HCT116 (cell line): Measurements from ENCODE around the gene OR5D13. TPM values are rescaled to one million over a fixed set of nuclear protein-coding genes. Genes with fewer than 3 reads are reported as not detected.

Experiments
- ATAC-seq: fragments of 200-7000 bp; cut with Tn5 transposase; 2 replicates; pipeline ENCODE4 v1.9.1; 2020; ENCODE audit warnings: mild to moderate bottlenecking, moderate library complexity
- BruUV-seq: library from RNA; stranded (reverse); fragments of 400-500 nt; replicated peaks from 2 replicates; lab custom pipeline; 2021; lab: Mats Ljungman, UMichigan
- CTCF ChIA-PET: fragments of 300-600 bp; sonication (Branson Sonifier 250); formaldehyde crosslinking; loops from one replicate; lab custom pipeline; 2021; ENCODE audit warnings: antibody characterized with exemption; lab: Charles Lee
- POLR2A ChIA-PET: fragments of 300-600, 350-600 bp; sonication (Branson Sonifier 250); formaldehyde crosslinking; loops from one replicate; lab custom pipeline; 2021; ENCODE audit warnings: antibody characterized with exemption; lab: Charles Lee
- RAD21 ChIA-PET, 2 experiments: fragments of 300-600 bp; sonication (Branson Sonifier 250); formaldehyde crosslinking; loops; one replicate each; lab custom pipeline; 2023; ENCODE audit warnings: low total read pairs in 2 of 2; ENCODE audit not compliant: uncharacterized antibody in 2 of 2, unreplicated experiment in 2 of 2, low non-redundant PET in 1 of 2; lab: Charles Lee
- DNase-seq: peaks from one replicate; pipeline ENCODE4 v3.0.0-alpha.2; 2010; ENCODE audit warnings: low read depth, low spot score
- H2AFZ ChIP-seq: fragments of 200-600 bp; shearing (Covaris generic), sonication (generic); 2 replicates; pipeline ENCODE4 v1.6.1; 2017; ENCODE audit warnings: low read depth, mixed run types, mixed read lengths, antibody characterized with exemption, low read length; ENCODE audit not compliant: poor library complexity, severe bottlenecking
- H3K27ac ChIP-seq: 2 replicates; pipeline ENCODE4 v1.5.1; 2012; ENCODE audit warnings: low read depth, low read length
- H3K27me3 ChIP-seq: fragments of 200-600 bp; sonication (generic); 2 replicates; pipeline ENCODE4 v1.6.1; 2016; ENCODE audit warnings: mixed run types, low read length, mixed read lengths; ENCODE audit not compliant: insufficient read depth
- H3K36me3 ChIP-seq, 2 experiments: fragments of 200-500 bp in 1 of 2; fragments of 200-600 bp in 1 of 2; sonication (Bioruptor generic) in 1 of 2; sonication (generic) in 1 of 2; 2 replicates each; pipeline versions ENCODE4 v1.5.1 to v1.6.1; 2014 to 2016; ENCODE audit warnings: low read length in 2 of 2, inconsistent platforms in 1 of 2, mixed read lengths in 1 of 2, mixed run types in 1 of 2; ENCODE audit not compliant: insufficient read depth in 2 of 2, control insufficient read depth in 1 of 2
- H3K4me1 ChIP-seq, 2 experiments: fragments of 200-600 bp in 1 of 2; sonication (generic) in 1 of 2; 2 replicates each; pipeline versions ENCODE4 v1.5.1 to v1.6.1; 2012 to 2017; ENCODE audit warnings: low read length in 2 of 2, inconsistent platforms in 1 of 2, mild to moderate bottlenecking in 1 of 2, mixed read lengths in 1 of 2, mixed run types in 1 of 2, moderate library complexity in 1 of 2; ENCODE audit not compliant: insufficient read depth in 2 of 2, control insufficient read depth in 1 of 2
- H3K4me2 ChIP-seq: fragments of 200-600 bp; sonication (generic); 2 replicates; pipeline ENCODE4 v1.6.1; 2017; ENCODE audit warnings: mixed run types, low read length, mixed read lengths
- H3K4me3 ChIP-seq, 2 experiments: fragments of 200-600 bp in 1 of 2; sonication (generic) in 1 of 2; replicated peaks in 1 of 2; 2 replicates each; pipeline ENCODE4 v1.5.1; 2011 to 2016; ENCODE audit warnings: low read length in 2 of 2, control low read depth in 1 of 2, low read depth in 1 of 2, mild to moderate bottlenecking in 1 of 2, mixed read lengths in 1 of 2, mixed run types in 1 of 2
- H3K79me2 ChIP-seq: fragments of 200-600 bp; sonication (generic); 2 replicates; pipeline ENCODE4 v1.6.1; 2017; ENCODE audit warnings: mild to moderate bottlenecking, mixed run types, low read length, moderate library complexity, mixed read lengths; ENCODE audit not compliant: insufficient read depth
- H3K9ac ChIP-seq: fragments of 200-600 bp; sonication (generic); 2 replicates; pipeline ENCODE4 v1.6.1; 2016; ENCODE audit warnings: low read length, mixed read lengths
- H3K9me2 ChIP-seq: fragments of 200-600 bp; sonication (generic), shearing (Covaris generic); 2 replicates; pipeline ENCODE4 v1.6.1; 2017; ENCODE audit warnings: mixed run types, mild to moderate bottlenecking, moderate library complexity; ENCODE audit not compliant: insufficient read depth
- H3K9me3 ChIP-seq, 2 experiments: fragments of 200-500 bp in 1 of 2; fragments of 200-600 bp in 1 of 2; sonication (Bioruptor generic) in 1 of 2; sonication (generic) in 1 of 2; 2 replicates each; pipeline ENCODE4 v1.6.1; 2014 to 2017; ENCODE audit warnings: low read length in 2 of 2, mixed read lengths in 2 of 2, inconsistent platforms in 1 of 2, low read depth in 1 of 2, mild to moderate bottlenecking in 1 of 2, mixed run types in 1 of 2, moderate library complexity in 1 of 2; ENCODE audit not compliant: control insufficient read depth in 1 of 2, insufficient read depth in 1 of 2
- H4K20me1 ChIP-seq: fragments of 200-600 bp; sonication (generic), shearing (Covaris generic); 2 replicates; pipeline ENCODE4 v1.6.1; 2017; ENCODE audit warnings: mixed run types, mild to moderate bottlenecking, moderate library complexity; ENCODE audit not compliant: insufficient read depth
- EGR1 ChIP-seq: IDR thresholded peaks from 2 replicates; pipeline ENCODE4 v1.6.1; 2012; ENCODE audit warnings: low read depth
- EZH2phosphoT487 ChIP-seq: fragments of 200-600 bp; IDR thresholded peaks from 2 replicates; pipeline ENCODE4 v1.6.1; 2018; ENCODE audit warnings: antibody characterized with exemption, borderline replicate concordance
- POLR2A ChIP-seq: IDR thresholded peaks from 2 replicates; pipeline ENCODE4 v1.7.0; 2011; ENCODE audit warnings: borderline replicate concordance; ENCODE audit not compliant: insufficient read depth, insufficient read length; ENCODE audit errors: extremely low read depth
- RAD21 ChIP-seq: IDR thresholded peaks from 2 replicates; pipeline ENCODE4 v1.6.1; 2012; ENCODE audit warnings: low read depth, mild to moderate bottlenecking
- SIN3A ChIP-seq: IDR thresholded peaks from 2 replicates; pipeline ENCODE4 v1.6.1; 2012; ENCODE audit warnings: low read depth
- SP1 ChIP-seq: IDR thresholded peaks from 2 replicates; pipeline ENCODE4 v1.6.1; 2012; ENCODE audit warnings: low read depth
- SRF ChIP-seq: IDR thresholded peaks from 2 replicates; pipeline ENCODE4 v1.6.1; 2012; ENCODE audit warnings: low read depth
- intact Hi-C: fragments of 100-400 bp; cut with micrococcal nuclease; formaldehyde crosslinking; loops from 2 replicates; pipeline ENCODE4 v1.10.0; 2022
- total RNA-seq: library from RNA; stranded (reverse); gene quantifications from one replicate; pipeline ENCODE4 v1.2.1, GENCODE V29; 2021; ENCODE audit not compliant: unreplicated experiment
- TF ChIP-seq, protein P1 (sequence below): IDR thresholded peaks from 2 replicates; pipeline ENCODE4 v1.6.1; 2011; ENCODE audit warnings: mild to moderate bottlenecking, low read length, moderate library complexity; ENCODE audit not compliant: insufficient replicate concordance; ENCODE audit errors: extremely low read depth
- TF ChIP-seq, protein P2 (sequence below): IDR thresholded peaks from 2 replicates; pipeline ENCODE4 v1.6.1; 2012
- TF ChIP-seq, protein P3 (sequence below): IDR thresholded peaks from 2 replicates; pipeline ENCODE4 v1.6.1; 2012

OR5D13 gene
- total RNA-seq, 1 experiment from 2014 or later, result not detected

DNA sequence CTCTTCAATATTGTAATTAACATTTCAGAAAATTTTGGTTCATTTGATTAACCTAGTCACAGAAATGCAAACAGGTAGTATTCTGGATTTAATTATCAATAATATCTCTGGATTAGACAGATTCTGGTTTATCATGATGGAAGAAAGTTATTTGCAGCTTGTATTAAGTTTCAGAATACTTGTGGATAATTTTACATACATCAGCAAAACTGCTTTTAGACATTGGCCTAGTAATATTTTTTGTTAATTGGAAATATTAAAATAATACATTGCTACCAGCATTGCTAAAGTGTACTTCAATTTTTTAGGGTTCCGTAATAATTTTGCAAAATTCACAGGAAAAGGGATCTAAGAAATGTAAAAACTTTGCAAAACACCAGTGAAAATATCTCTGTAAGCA lies 18.4 kb downstream of the OR5D13 start:
- intact Hi-C loops, result no loop called here

More for the DNA sequence above, 18.4 kb downstream of the OR5D13 start:
- H3K36me3 ChIP-seq, result no peaks in the 10 kb centered on the region
- CTCF ChIA-PET, result no interaction called here
- H3K4me1 ChIP-seq, result no peaks in the 10 kb centered on the region
- RAD21 ChIA-PET, result no interaction called here
- BruUV-seq, result no TSS peak
- H3K9ac ChIP-seq, result no peak overlapping the region
- no peaks in the 10 kb centered on the region for H4K20me1 ChIP-seq
- ATAC-seq, result no peak
- H3K79me2 ChIP-seq, result no peaks in the 10 kb centered on the region
- no peak overlapping the region for H2AFZ ChIP-seq
- POLR2A ChIA-PET, result no interaction called here
- no peak for DNase-seq
- no peaks in the 10 kb centered on the region for H3K27me3 ChIP-seq
- H3K9me3 ChIP-seq, result peaks cover 8 to 12% of the 10 kb centered on the region in 2 experiments; a peak in 2 of 4 replicates
- H3K9me2 ChIP-seq, result no peaks in the 10 kb centered on the region
- H3K27ac ChIP-seq, result no peak overlapping the region
- no peak for TF ChIP-seq SRF
- TF ChIP-seq, protein P1, sequence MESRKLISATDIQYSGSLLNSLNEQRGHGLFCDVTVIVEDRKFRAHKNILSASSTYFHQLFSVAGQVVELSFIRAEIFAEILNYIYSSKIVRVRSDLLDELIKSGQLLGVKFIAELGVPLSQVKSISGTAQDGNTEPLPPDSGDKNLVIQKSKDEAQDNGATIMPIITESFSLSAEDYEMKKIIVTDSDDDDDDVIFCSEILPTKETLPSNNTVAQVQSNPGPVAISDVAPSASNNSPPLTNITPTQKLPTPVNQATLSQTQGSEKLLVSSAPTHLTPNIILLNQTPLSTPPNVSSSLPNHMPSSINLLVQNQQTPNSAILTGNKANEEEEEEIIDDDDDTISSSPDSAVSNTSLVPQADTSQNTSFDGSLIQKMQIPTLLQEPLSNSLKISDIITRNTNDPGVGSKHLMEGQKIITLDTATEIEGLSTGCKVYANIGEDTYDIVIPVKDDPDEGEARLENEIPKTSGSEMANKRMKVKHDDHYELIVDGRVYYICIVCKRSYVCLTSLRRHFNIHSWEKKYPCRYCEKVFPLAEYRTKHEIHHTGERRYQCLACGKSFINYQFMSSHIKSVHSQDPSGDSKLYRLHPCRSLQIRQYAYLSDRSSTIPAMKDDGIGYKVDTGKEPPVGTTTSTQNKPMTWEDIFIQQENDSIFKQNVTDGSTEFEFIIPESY, result no peak
- TF ChIP-seq, protein P2, sequence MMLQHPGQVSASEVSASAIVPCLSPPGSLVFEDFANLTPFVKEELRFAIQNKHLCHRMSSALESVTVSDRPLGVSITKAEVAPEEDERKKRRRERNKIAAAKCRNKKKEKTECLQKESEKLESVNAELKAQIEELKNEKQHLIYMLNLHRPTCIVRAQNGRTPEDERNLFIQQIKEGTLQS, result no peak
- TF ChIP-seq, protein P3, sequence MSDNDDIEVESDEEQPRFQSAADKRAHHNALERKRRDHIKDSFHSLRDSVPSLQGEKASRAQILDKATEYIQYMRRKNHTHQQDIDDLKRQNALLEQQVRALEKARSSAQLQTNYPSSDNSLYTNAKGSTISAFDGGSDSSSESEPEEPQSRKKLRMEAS, result no peak
- no peak for TF ChIP-seq SIN3A
- no peak for TF ChIP-seq RAD21
- no peak for TF ChIP-seq SP1
- TF ChIP-seq EZH2phosphoT487, result no peak
- TF ChIP-seq POLR2A, result no peak
- TF ChIP-seq EGR1, result no peak
- H3K4me2 ChIP-seq, result no peak overlapping the region
- no peak overlapping the region for H3K4me3 ChIP-seq
